AG09309 (cell line): ENCODE results near the gene KASH5.
"Not testable (repeated sequence)": the region's sequence is repeated elsewhere in the genome, so short reads cannot be mapped to it uniquely, and the experiment has no call there.

Source experiments
- DNase-seq: peaks from one replicate; pipeline ENCODE4 v3.0.0-alpha.2; 2010; ENCODE audit warnings: low read depth
- H3K4me3 ChIP-seq: 2 replicates; pipeline ENCODE4 v1.5.1; 2011; ENCODE audit warnings: mild to moderate bottlenecking, low read depth, low read length, moderate library complexity; ENCODE audit not compliant: control insufficient read depth
- CTCF ChIP-seq: IDR thresholded peaks from 2 replicates; pipeline ENCODE4 v1.5.1; 2011; ENCODE audit warnings: mild to moderate bottlenecking, low read depth, low read length, inconsistent platforms; ENCODE audit not compliant: insufficient read depth, control insufficient read depth; ENCODE audit errors: missing control alignments

The KASH5 gene

GRCh38 chr19:49456326-49456725 lies 68.3 kb downstream of the KASH5 start:
- no peak for TF ChIP-seq CTCF
- no peak for DNase-seq
- H3K4me3 ChIP-seq, result no peak overlapping the region

GRCh38 chr19:49458567-49458903 lies 70.5 kb downstream of the KASH5 start:
- TF ChIP-seq CTCF, result no peak
- H3K4me3 ChIP-seq, result no peak overlapping the region
- DNase-seq, result no peak

GRCh38 chr19:49459388-49459787 lies 71.3 kb downstream of the KASH5 start:
- H3K4me3 ChIP-seq, result no peak overlapping the region
- no peak for TF ChIP-seq CTCF
- DNase-seq, result no peak

GRCh38 chr19:49461130-49461529 lies 73.1 kb downstream of the KASH5 start:
- not testable (repeated sequence) for H3K4me3 ChIP-seq, DNase-seq

- no peak overlapping the region for H3K4me3 ChIP-seq
- no peak for DNase-seq
- no peak for TF ChIP-seq CTCF
Observed at GRCh38 chr19:49461656-49462055, 73.6 kb downstream of the KASH5 start.

GRCh38 chr19:49462492-49462891 lies 74.4 kb downstream of the KASH5 start:
- no peak for TF ChIP-seq CTCF
- DNase-seq, result no peak
- H3K4me3 ChIP-seq, result no peak overlapping the region

GRCh38 chr19:49463960-49464740 lies 76.1 kb downstream of the KASH5 start:
- H3K4me3 ChIP-seq, result no peak overlapping the region
- no peak for TF ChIP-seq CTCF
- no peak for DNase-seq
